GM23338 (cell line): ENCODE data around the gene ALDH7A1.

Source experiments
- CREB1 ChIP-seq: fragments of 250-450 bp; sonication (Bioruptor Pico); IDR thresholded peaks from 2 replicates; pipeline ENCODE4 v1.5.0; 2020; ENCODE audit warnings: low read depth, mild to moderate bottlenecking, moderate library complexity
- CTCF ChIP-seq, 2 experiments: fragments of 200-600 bp in 1 of 2; sonication (generic) in 1 of 2; conservative IDR thresholded peaks; 2 replicates each; pipeline versions ENCODE4 v1.5.1 to v1.6.1; 2016 to 2017; ENCODE audit warnings: antibody characterized with exemption in 2 of 2, low read depth in 2 of 2, mild to moderate bottlenecking in 2 of 2, moderate library complexity in 1 of 2
- ETS1 ChIP-seq: IDR thresholded peaks from 2 replicates; pipeline ENCODE4 v1.6.1; 2016; ENCODE audit warnings: antibody characterized with exemption
- EZH2 ChIP-seq: fragments of 200-600 bp; sonication (generic); IDR thresholded peaks from one replicate; pipeline ENCODE4 v1.8.0; 2017; ENCODE audit warnings: antibody characterized with exemption, mild to moderate bottlenecking, low read depth; ENCODE audit not compliant: unreplicated experiment
- EZH2phosphoT487 ChIP-seq: fragments of 200-600 bp; sonication (generic); IDR thresholded peaks from one replicate; pipeline ENCODE4 v1.8.1; 2018; ENCODE audit warnings: antibody characterized with exemption; ENCODE audit not compliant: unreplicated experiment
- JUNB ChIP-seq: IDR thresholded peaks from one replicate; pipeline ENCODE4 v1.6.1; 2016; ENCODE audit warnings: antibody characterized with exemption; ENCODE audit not compliant: unreplicated experiment
- POLR2AphosphoS5 ChIP-seq: IDR thresholded peaks from 2 replicates; pipeline ENCODE4 v1.6.1; 2016; ENCODE audit warnings: antibody characterized with exemption, low read depth
- REST ChIP-seq: IDR thresholded peaks from one replicate; pipeline ENCODE4 v1.6.1; 2018; ENCODE audit warnings: antibody characterized with exemption; ENCODE audit not compliant: unreplicated experiment
- STAT1 ChIP-seq: IDR thresholded peaks from one replicate; pipeline ENCODE4 v1.6.1; 2016; ENCODE audit warnings: antibody characterized with exemption; ENCODE audit not compliant: unreplicated experiment
- ZNF114 ChIP-seq: fragments of 250-450 bp; sonication (Bioruptor Pico); IDR thresholded peaks from 2 replicates; pipeline ENCODE4 v1.5.0; 2020; ENCODE audit warnings: mild to moderate bottlenecking, moderate library complexity
- ZNF331 ChIP-seq: fragments of 250-450 bp; sonication (Bioruptor Pico); IDR thresholded peaks from 2 replicates; pipeline ENCODE4 v1.5.0; 2020; ENCODE audit warnings: low read depth, mild to moderate bottlenecking, moderate library complexity
- ZNF462 ChIP-seq: fragments of 250-450 bp; sonication (Bioruptor Pico); IDR thresholded peaks from 2 replicates; pipeline ENCODE4 v1.5.0; 2020; ENCODE audit warnings: mild to moderate bottlenecking, moderate library complexity

GRCh38 chr5:126605525-126605924 lies 10.5 kb upstream of the ALDH7A1 start:
- no peak for TF ChIP-seq CTCF (conservative IDR thresholded peaks at IDR 0.05; ENCODE audit: low read depth in 2 of 2)
- no peak for TF ChIP-seq REST
- no peak for TF ChIP-seq POLR2AphosphoS5
- no peak for TF ChIP-seq EZH2
- no peak for TF ChIP-seq JUNB
- no peak for TF ChIP-seq CREB1
- TF ChIP-seq ZNF114 (CRISPR knock-in tag) = no peak
- TF ChIP-seq STAT1 = no peak
- no peak for TF ChIP-seq ZNF462 (CRISPR knock-in tag)
- no peak for TF ChIP-seq EZH2phosphoT487
- no peak for TF ChIP-seq ZNF331 (CRISPR knock-in tag)
- TF ChIP-seq ETS1 = no peak
